Upper lobe of left lung (tissue), 4 donors: ENCODE results near the gene CAMK4.

Experiments used
- POLR2A ChIP-seq, 4 donors: fragments of 450-650 bp; IDR thresholded peaks; one replicate each; pipeline ENCODE4 v1.5.1; 2016 to 2017; ENCODE audit warnings: antibody characterized with exemption in 4 of 4, mild to moderate bottlenecking in 2 of 4
- POLR2AphosphoS5 ChIP-seq, 2 donors: sonication (generic); formaldehyde crosslinking; IDR thresholded peaks; one replicate each; pipeline ENCODE4 v1.5.1; 2017; ENCODE audit warnings: antibody characterized with exemption in 2 of 2
- TF ChIP-seq, protein P1 (sequence below), 6 experiments: fragments of 450-650 bp in 4 of 6; fragments of 200-600 bp in 2 of 6; sonication (generic) in 2 of 6; IDR thresholded peaks; one replicate each; pipeline ENCODE4 v1.5.1; 2016 to 2019; ENCODE audit warnings: antibody characterized with exemption in 6 of 6

- TF ChIP-seq, protein P1, sequence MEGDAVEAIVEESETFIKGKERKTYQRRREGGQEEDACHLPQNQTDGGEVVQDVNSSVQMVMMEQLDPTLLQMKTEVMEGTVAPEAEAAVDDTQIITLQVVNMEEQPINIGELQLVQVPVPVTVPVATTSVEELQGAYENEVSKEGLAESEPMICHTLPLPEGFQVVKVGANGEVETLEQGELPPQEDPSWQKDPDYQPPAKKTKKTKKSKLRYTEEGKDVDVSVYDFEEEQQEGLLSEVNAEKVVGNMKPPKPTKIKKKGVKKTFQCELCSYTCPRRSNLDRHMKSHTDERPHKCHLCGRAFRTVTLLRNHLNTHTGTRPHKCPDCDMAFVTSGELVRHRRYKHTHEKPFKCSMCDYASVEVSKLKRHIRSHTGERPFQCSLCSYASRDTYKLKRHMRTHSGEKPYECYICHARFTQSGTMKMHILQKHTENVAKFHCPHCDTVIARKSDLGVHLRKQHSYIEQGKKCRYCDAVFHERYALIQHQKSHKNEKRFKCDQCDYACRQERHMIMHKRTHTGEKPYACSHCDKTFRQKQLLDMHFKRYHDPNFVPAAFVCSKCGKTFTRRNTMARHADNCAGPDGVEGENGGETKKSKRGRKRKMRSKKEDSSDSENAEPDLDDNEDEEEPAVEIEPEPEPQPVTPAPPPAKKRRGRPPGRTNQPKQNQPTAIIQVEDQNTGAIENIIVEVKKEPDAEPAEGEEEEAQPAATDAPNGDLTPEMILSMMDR (IDR thresholded peaks at IDR 0.05): no peak
- TF ChIP-seq POLR2AphosphoS5 (IDR thresholded peaks at IDR 0.05): no peak
- TF ChIP-seq POLR2A (IDR thresholded peaks at IDR 0.05): no peak
Observed at GRCh38 chr5:111236348-111236747, 12.2 kb downstream of the CAMK4 start.
